Esophagus squamous epithelium (tissue), 4 donors: Measurements from ENCODE around the gene KCTD2.

Source experiments
- CTCF ChIP-seq, 6 experiments: fragments of 450-650 bp in 4 of 6; fragments of 200-600 bp in 2 of 6; sonication (generic) in 2 of 6; IDR thresholded peaks; one replicate each; pipeline ENCODE4 v1.5.1; 2016 to 2019; ENCODE audit warnings: antibody characterized with exemption in 6 of 6, mild to moderate bottlenecking in 4 of 6, moderate library complexity in 4 of 6
- POLR2A ChIP-seq, 4 donors: fragments of 450-650 bp; IDR thresholded peaks; one replicate each; pipeline ENCODE4 v1.6.1; 2017; ENCODE audit warnings: antibody characterized with exemption in 4 of 4, mild to moderate bottlenecking in 4 of 4, moderate library complexity in 3 of 4

DNA sequence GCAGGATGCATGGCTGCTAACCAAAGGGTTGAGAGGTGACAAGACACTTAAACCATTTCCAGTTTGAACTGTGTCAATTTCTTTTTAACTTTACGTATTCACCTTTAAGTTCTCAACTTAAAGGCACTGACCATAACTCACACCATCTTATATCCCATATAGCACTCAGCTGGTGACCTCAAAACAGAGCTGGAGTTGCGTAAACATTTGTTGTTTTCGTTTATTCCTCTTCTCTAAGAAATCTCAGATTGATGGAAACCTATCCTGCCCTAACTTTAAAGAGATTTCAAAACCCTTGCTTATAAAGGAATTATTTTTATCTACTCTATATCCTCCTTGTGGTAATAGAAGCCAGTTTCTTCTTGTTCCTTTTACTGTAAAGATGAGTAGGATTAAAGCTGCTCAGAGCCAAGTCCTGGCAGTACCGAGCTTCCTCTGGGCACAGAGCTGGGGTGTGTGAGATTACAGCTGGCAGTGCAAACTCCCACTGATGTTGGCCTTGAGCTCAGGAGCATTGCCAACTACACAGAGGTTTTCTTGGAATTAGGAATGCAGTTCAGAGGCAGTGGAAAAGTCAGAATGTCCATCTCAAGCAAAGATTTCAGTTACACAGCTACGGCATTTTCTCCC lies 1.3 kb downstream of the KCTD2 start:
- TF ChIP-seq POLR2A (IDR thresholded peaks at IDR 0.05) (no peak), CTCF (IDR thresholded peaks at IDR 0.05) (no peak)
